Measurements from ENCODE around the gene CHRM5.

GRCh38 chr15:33960549-33960935 lies 7.8 kb upstream of the CHRM5 start:
- TF ChIP-seq EZH2phosphoT487 (IDR thresholded peaks at IDR 0.05; ENCODE audit: low read depth, severe bottlenecking, unreplicated experiment) (no peak), EZH2 (IDR thresholded peaks at IDR 0.05; ENCODE audit: borderline replicate concordance) (no peak)
- TF ChIP-seq, protein P1, sequence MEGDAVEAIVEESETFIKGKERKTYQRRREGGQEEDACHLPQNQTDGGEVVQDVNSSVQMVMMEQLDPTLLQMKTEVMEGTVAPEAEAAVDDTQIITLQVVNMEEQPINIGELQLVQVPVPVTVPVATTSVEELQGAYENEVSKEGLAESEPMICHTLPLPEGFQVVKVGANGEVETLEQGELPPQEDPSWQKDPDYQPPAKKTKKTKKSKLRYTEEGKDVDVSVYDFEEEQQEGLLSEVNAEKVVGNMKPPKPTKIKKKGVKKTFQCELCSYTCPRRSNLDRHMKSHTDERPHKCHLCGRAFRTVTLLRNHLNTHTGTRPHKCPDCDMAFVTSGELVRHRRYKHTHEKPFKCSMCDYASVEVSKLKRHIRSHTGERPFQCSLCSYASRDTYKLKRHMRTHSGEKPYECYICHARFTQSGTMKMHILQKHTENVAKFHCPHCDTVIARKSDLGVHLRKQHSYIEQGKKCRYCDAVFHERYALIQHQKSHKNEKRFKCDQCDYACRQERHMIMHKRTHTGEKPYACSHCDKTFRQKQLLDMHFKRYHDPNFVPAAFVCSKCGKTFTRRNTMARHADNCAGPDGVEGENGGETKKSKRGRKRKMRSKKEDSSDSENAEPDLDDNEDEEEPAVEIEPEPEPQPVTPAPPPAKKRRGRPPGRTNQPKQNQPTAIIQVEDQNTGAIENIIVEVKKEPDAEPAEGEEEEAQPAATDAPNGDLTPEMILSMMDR (IDR thresholded peaks at IDR 0.05; ENCODE audit: poor library complexity) = no peak
